NCI-H1048 (cell line): Measurements from ENCODE around the gene NKAIN2.
A peak's percentile ranks its signal among the peaks of the same experiment; 100 is the strongest.
"Not testable (repeated sequence)": the region's sequence is repeated elsewhere in the genome, so short reads cannot be mapped to it uniquely, and the experiment has no call there.

Experiments used
- DNase-seq: peaks from one replicate; lab custom pipeline; 2025; lab: John Stamatoyannopoulos, UW

Gene NKAIN2

GRCh38 chr6:124324237-124324636, 520.6 kb downstream of the NKAIN2 start:
- no peak for DNase-seq

GRCh38 chr6:124330197-124330596, 526.5 kb downstream of the NKAIN2 start:
- DNase-seq: no peak

DNA sequence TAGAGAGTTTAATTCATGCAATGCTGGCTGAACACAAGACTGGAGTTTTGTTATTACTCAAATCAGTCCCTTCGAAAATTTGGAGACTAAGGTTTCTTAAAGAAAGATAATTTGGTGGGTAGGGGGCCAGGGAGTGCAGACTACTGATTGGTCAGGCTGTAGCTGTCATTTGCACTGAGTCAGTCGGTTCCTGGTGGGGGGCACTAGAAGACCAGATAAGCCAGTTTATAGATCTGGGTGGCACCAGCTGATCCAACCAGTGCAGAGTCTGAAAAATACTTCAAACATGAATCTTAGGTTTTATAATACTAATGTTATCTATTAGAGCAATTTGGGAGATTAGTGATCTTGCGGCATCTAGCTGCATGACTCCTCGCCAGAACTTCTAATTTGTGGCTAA, 530.7 kb downstream of the NKAIN2 start:
- no peak for DNase-seq

DNA sequence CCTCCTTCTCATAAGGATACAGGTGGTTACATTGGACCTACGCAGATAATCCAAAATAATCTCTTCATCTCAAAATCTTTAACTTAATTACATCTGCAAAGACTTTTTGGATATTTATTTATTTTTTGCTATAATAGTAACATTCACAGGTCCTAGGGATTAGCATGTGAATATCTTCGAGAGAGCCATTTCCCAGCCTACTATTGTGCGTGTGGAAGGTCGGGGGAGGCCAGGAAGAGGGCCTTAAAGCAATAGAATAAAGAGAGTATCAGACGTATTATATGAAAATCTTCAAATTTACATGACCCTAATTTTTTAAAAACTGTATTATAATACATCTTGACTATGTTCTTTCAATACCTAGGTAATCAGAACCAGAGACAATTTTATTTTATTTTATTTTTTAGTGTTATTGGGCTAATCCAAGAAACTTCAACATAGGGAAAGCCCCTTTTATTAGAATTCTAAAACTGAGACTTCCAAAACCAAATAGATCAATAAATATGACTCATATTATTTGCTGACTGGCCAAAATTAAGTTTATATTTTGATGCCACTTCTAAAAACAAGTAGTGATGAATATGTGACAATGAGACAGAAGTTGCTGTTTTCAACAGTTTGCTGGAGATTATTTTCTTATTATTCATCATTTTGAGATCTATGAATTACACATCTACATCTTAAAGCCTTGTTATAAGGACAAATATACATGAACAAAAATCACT, 536.1 kb downstream of the NKAIN2 start:
- no peak for DNase-seq

- DNase-seq: not testable (repeated sequence)
These were observed 544.7 kb downstream of the NKAIN2 start for GRCh38 chr6:124348339-124348738.

- DNase-seq: peak; percentile 26
These were observed 551.5 kb downstream of the NKAIN2 start for GRCh38 chr6:124355146-124355545.

- no peak for DNase-seq
These were observed 552.7 kb downstream of the NKAIN2 start for GRCh38 chr6:124356276-124356810.

- no peak for DNase-seq
These were observed 553.1 kb downstream of the NKAIN2 start for GRCh38 chr6:124356811-124357210.

DNA sequence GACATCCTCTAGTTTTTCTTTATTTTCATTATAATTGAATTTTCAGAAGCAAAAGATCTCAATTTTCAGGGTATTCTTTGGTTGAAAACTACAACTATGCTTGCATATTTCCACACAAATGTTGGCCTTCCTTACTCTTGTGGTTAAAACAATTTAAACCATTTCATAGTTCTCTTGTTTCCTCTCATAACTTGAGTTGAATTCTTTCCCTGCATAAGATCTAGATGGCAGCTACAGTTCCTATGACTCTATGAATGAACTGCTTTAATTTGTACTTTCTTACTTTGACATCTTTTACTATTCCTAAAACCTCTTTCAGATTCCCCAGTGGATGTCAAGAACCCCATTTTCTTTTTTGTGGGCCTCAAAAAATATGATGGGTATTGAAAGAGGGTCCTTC, 564.5 kb downstream of the NKAIN2 start:
- DNase-seq: no peak

- DNase-seq: no peak
These were observed 568.4 kb downstream of the NKAIN2 start for GRCh38 chr6:124371974-124372475.

DNA sequence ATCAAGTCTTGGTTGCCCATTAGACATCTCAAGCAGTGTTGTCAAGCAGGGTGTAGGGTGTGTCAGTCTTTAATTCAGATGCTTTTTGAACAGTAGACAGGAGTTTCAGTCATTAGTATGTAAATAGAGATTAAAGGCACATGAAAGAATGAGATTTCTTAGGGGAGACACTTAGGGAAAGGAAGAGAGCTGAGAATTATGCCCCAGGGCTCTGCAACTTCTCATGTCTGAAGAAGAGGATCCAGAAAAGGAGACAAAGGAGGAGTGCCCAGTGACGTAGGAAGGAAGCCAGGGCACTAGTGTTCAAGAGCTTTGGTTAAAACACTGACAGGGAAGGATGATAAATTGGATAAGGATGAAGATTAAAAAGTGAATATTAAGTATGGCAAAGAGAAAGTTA, 569.7 kb downstream of the NKAIN2 start:
- no peak for DNase-seq

GRCh38 chr6:124389127-124389526, 585.5 kb downstream of the NKAIN2 start:
- DNase-seq: no peak

DNA sequence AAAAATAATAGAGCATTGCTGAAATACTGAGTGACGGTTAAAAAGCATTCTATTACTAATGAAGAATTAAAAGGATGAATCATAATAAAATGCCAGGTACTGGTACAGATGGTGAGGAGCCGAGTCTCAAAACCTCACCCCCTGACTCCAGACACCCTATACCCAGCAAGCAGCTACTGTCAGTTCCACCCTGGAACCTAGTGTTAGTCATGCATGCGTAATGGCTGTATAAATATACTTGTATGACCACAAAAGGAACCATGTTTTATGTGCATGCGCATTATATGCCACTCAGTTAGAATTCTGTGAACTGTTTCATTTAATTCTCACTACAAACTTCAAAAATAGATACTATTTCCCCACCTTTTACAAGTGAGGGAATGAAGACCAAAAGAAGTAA, 589.9 kb downstream of the NKAIN2 start:
- DNase-seq: no peak

DNA sequence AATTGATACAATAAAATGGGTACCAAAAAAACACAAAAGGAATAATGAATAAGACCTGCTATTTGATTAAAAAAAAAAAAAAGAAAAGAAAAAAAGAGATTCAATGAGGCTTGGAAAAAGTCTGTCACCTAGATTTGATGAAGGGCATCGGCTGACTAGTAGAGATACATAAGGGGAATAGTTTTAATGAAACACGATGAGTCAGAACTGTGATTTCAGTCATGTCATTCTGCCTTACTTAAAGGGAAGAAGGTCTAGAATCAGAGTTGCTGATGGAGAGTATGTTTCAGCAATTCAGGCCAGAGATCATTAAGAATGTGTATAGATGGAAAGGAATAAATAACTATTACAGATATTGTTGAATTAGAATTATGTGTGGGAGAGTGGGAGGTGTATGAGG, 592.7 kb downstream of the NKAIN2 start:
- no peak for DNase-seq

GRCh38 chr6:124400261-124400999, 596.8 kb downstream of the NKAIN2 start:
- no peak for DNase-seq

- not testable (repeated sequence) for DNase-seq
These were observed 606.8 kb downstream of the NKAIN2 start for GRCh38 chr6:124410425-124410824.

- DNase-seq: not testable (repeated sequence)
These were observed 609.0 kb downstream of the NKAIN2 start for GRCh38 chr6:124412657-124413056.

- no peak for DNase-seq
These were observed 616.6 kb downstream of the NKAIN2 start for GRCh38 chr6:124420116-124420840.

GRCh38 chr6:124423621-124424020, 620.0 kb downstream of the NKAIN2 start:
- no peak for DNase-seq

GRCh38 chr6:124430740-124431318, 627.2 kb downstream of the NKAIN2 start:
- DNase-seq: no peak

GRCh38 chr6:124432620-124433019, 629.0 kb downstream of the NKAIN2 start:
- DNase-seq: no peak
